AG04450 (cell line): ENCODE data around the gene TRAPPC12. TPM values are rescaled to one million over a fixed set of nuclear protein-coding genes. Genes with fewer than 3 reads are reported as not detected.

Source experiments
- CTCF ChIA-PET: fragments of 300-600, 350-600 bp; formaldehyde crosslinking; extraction: SDS; loops from one replicate; lab custom pipeline; 2022; ENCODE audit warnings: antibody characterized with exemption, inconsistent platforms; lab: Charles Lee
- POLR2A ChIA-PET: fragments of 350-600 bp; formaldehyde crosslinking; extraction: SDS; loops from one replicate; lab custom pipeline; 2021; ENCODE audit warnings: antibody characterized with exemption, inconsistent platforms; lab: Yijun Ruan, JAX
- DNase-seq: peaks from one replicate; pipeline ENCODE4 v3.0.0-alpha.2; 2011; ENCODE audit warnings: low read depth, low spot score
- H3K27ac ChIP-seq: one replicate; pipeline ENCODE4 v1.5.1; 2012; ENCODE audit warnings: low read depth, low read length, control low read depth
- H3K27me3 ChIP-seq: one replicate; pipeline ENCODE4 v1.6.0; 2012; ENCODE audit warnings: low read length; ENCODE audit not compliant: control insufficient read depth, insufficient read depth
- H3K4me3 ChIP-seq: 2 replicates; pipeline ENCODE4 v1.5.1; 2011; ENCODE audit warnings: mild to moderate bottlenecking, low read depth, low read length, control low read depth
- H3K9me3 ChIP-seq: 2 replicates; pipeline ENCODE4 v1.5.1; 2012; ENCODE audit warnings: low read length; ENCODE audit not compliant: control insufficient read depth, insufficient read depth
- polyA plus RNA-seq: library from polyadenylated mRNA; depleted of rRNA; stranded (reverse); fragments of >200 nt; gene quantifications from 2 replicates; pipeline ENCODE4 v1.2.3, GENCODE V29; 2011
- TF ChIP-seq, protein P1 (sequence below): IDR thresholded peaks from 2 replicates; pipeline ENCODE4 v1.5.1; 2011; ENCODE audit warnings: low read depth, low read length, control low read depth, inconsistent platforms

The TRAPPC12 gene
- polyA plus RNA-seq, 1 experiment, result 41.7 TPM

DNA sequence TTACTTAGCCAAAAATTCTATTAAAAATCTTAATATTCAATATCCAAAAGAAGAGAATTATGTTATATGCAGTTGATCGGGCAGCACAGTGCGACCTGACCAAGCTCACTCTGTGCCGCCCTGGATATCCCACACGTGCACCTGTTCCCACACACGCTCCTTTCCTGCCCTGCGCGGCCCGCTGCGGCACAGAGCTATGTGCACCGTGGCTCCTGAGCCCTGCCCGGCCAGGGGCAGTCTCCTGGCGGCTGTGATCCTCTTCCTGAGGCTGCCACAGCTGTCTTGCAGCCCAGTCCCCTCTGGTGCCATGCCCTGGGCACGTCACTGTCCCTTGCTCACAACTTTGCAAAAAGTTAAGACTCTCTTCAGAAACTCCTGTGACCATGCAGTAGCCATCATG is 29.3 kb downstream of the TRAPPC12 start:
- H3K4me3 ChIP-seq, result no peak overlapping the region
- DNase-seq, result no peak
- POLR2A ChIA-PET, result no interaction called here
- no peak overlapping the region for H3K27ac ChIP-seq
- TF ChIP-seq, protein P1, sequence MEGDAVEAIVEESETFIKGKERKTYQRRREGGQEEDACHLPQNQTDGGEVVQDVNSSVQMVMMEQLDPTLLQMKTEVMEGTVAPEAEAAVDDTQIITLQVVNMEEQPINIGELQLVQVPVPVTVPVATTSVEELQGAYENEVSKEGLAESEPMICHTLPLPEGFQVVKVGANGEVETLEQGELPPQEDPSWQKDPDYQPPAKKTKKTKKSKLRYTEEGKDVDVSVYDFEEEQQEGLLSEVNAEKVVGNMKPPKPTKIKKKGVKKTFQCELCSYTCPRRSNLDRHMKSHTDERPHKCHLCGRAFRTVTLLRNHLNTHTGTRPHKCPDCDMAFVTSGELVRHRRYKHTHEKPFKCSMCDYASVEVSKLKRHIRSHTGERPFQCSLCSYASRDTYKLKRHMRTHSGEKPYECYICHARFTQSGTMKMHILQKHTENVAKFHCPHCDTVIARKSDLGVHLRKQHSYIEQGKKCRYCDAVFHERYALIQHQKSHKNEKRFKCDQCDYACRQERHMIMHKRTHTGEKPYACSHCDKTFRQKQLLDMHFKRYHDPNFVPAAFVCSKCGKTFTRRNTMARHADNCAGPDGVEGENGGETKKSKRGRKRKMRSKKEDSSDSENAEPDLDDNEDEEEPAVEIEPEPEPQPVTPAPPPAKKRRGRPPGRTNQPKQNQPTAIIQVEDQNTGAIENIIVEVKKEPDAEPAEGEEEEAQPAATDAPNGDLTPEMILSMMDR, result no peak
- H3K27me3 ChIP-seq, result no peaks in the 10 kb centered on the region
- no peaks in the 10 kb centered on the region for H3K9me3 ChIP-seq
- CTCF ChIA-PET, result interaction anchor here (1.1 kb wide), 1 partner anchor 17 kb away, joined by 3 read pairs; no protein-coding TSS in a partner anchor

- Histone ChIP-seq H3K4me3 (no peak overlapping the region), H3K9me3 (no peaks in the 10 kb centered on the region), H3K27me3 (no peaks in the 10 kb centered on the region), H3K27ac (no peak overlapping the region)
- ChIA-PET POLR2A (no interaction called here), CTCF (interaction anchor here (0.7 to 1.1 kb wide), 2 partner anchors 16 to 114 kb away, joined by 3 read pairs; no protein-coding TSS in a partner anchor)
- no peak for DNase-seq
- TF ChIP-seq, protein P1, result no peak
Measured at GRCh38 chr2:3409627-3410170, 30.2 kb downstream of the TRAPPC12 start.

GRCh38 chr2:3411103-3411502 is 31.6 kb downstream of the TRAPPC12 start:
- Histone ChIP-seq H3K9me3 (no peaks in the 10 kb centered on the region), H3K4me3 (no peak overlapping the region), H3K27ac (no peak overlapping the region), H3K27me3 (no peaks in the 10 kb centered on the region)
- ChIA-PET POLR2A (no interaction called here), CTCF (no interaction called here)
- no peak for DNase-seq
- TF ChIP-seq, protein P1, result no peak

DNA sequence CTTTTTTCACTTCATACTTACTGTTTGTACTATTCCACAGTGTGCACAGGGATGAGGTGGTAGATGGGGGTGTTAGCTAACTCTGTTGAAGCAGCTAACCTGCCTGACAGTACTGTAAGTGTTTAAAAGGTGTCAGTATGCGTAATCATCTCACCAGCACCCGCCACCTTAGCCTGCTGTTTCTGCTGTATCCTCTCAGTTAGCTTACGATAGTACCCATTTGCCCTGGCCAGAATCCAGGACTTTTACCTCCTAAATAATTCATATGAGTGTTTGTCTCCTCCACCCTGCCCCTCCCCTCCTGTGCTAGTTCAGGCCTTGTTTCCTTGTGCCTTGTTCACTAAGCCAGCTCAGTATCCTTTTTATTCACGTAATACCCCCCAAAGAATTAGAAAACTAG is 34.2 kb downstream of the TRAPPC12 start:
- ChIA-PET POLR2A (no interaction called here), CTCF (interaction anchor here (0.6 to 3.8 kb wide), 2 partner anchors 10 to 48 kb away, joined by 3 to 34 read pairs; no protein-coding TSS in a partner anchor)
- Histone ChIP-seq H3K9me3 (no peaks in the 10 kb centered on the region), H3K27ac (no peak overlapping the region), H3K4me3 (no peak overlapping the region), H3K27me3 (no peaks in the 10 kb centered on the region)
- DNase-seq, result no peak
- TF ChIP-seq, protein P1, result no peak

DNA sequence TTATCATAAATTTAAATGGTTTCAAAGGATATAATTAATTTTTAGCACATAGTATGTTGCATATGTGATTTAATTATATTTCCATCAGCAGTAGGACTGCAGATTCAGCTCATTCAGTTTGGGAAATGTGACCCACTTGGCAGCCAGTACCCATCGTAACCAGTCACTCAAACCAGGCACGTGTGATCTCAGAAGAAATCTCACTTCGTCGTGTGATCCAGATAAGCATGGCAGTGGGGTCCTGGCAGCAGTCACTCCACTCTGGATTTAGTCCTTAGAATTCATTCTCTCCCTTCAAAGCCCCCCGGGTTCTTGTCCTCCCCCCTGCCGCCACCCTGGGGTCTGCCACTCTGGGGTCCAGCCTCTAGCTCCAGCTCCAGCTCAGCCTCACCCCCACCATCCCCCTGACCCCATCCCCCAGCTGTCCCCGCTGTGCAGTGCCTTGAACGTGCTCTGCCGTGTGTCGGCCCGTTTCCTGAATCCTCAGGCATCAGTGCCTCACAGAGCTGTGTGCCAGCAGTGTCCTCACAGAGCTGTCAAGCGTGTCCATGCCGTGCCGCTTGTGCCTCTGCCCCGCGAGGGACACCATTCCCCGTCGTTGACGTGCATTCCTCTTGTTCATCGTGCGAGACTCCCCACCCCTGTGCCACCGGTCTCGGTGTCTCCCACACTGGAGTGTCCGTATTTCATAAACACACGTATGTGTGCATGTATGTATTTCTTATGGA is 34.8 kb downstream of the TRAPPC12 start:
- ChIA-PET CTCF (interaction anchor here (3.8 kb wide), 1 partner anchor 10 kb away, joined by 34 read pairs; no protein-coding TSS in a partner anchor), POLR2A (no interaction called here)
- no peak overlapping the region for H3K27ac ChIP-seq
- no peaks in the 10 kb centered on the region for H3K9me3 ChIP-seq
- TF ChIP-seq, protein P1, result no peak
- no peak overlapping the region for H3K4me3 ChIP-seq
- H3K27me3 ChIP-seq, result no peaks in the 10 kb centered on the region
- no peak for DNase-seq
